NT2/D1 (cell line): ENCODE measurements around the gene PARN.

ENCODE experiments used
- SUZ12 ChIP-seq: IDR thresholded peaks from 2 replicates; pipeline ENCODE4 v1.6.1; 2011; ENCODE audit not compliant: insufficient read length, insufficient read depth; ENCODE audit errors: extremely low read depth
- YY1 ChIP-seq: IDR thresholded peaks from 2 replicates; pipeline ENCODE4 v1.6.1; 2011; ENCODE audit not compliant: insufficient read length, insufficient read depth
- ZNF274 ChIP-seq: IDR thresholded peaks from 2 replicates; pipeline ENCODE4 v1.6.1; 2011; ENCODE audit warnings: mild to moderate bottlenecking, low read depth, low read length

DNA sequence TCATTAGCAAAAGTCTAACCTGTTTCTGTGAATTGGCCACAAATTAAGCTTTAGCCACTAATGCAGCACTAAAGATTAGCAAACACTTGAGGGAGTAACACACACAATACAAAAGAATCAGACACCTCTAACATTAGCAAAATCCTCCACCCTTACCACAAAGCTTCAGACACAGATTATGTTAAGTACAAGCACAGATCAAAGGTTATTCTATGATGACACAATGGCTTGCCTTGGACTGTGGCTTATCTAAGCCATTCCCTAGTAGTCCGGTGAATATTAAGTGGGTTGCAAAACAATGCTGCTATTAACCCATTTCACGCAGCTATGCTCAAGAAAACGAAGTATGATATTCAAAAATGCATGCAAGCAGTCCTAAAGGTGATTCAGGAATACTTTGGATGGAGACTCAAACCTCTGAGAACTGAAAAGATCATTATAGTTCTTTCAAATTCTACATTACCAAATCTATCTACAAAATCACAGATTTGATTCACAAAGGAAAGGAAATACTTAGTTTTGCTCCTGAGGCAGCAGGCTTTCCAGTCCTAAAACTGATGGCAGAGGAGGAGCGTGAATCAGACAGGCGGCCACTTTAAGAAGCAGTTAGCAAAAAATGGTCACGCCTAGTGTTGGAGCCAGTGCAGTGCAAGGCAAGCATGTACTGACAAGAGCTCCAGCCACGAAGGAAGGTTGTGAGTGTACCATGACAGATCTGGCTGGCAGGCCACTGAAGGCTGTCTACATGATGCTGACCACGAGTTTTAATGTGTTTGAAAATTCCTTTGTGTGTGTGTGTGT lies 67.2 kb downstream of the PARN start:
- TF ChIP-seq YY1 (no peak), ZNF274 (no peak; the same call in 1 of the 2 replicates), SUZ12 (no peak)
